ENCODE measurements around the gene ARHGAP18. TPM values are rescaled to one million over a fixed set of nuclear protein-coding genes. Genes with fewer than 3 reads are reported as not detected.

The ARHGAP18 gene
- total and polyA plus RNA-seq, 2 of the 13 experiments (the other 11 are each of a cell fraction or from before 2014, with no cell fraction given) = 58.2 to 115 TPM

- TF ChIP-seq KDM5A (IDR thresholded peaks at IDR 0.05; ENCODE audit: borderline replicate concordance, low read length) = no peak
- TF ChIP-seq GRHL1 (CRISPR knock-in tag; conservative IDR thresholded peaks at IDR 0.05) = no peak
- no peak for TF ChIP-seq KLF13 (CRISPR knock-in tag; IDR thresholded peaks at IDR 0.05)
- no peak for TF ChIP-seq TFDP1 (CRISPR knock-in tag; IDR thresholded peaks at IDR 0.05; ENCODE audit: borderline replicate concordance)
- no peak for TF ChIP-seq SAFB2 (CRISPR knock-in tag; IDR thresholded peaks at IDR 0.05; ENCODE audit: borderline replicate concordance, low read depth)
- TF ChIP-seq MED8 (CRISPR knock-in tag; IDR thresholded peaks at IDR 0.05; ENCODE audit: insufficient replicate concordance) = no peak
- TF ChIP-seq SALL2 (CRISPR knock-in tag; IDR thresholded peaks at IDR 0.05) = no peak
- TF ChIP-seq ZNF256 (CRISPR knock-in tag; conservative IDR thresholded peaks at IDR 0.05) = no peak
- TF ChIP-seq THAP11 (CRISPR knock-in tag; IDR thresholded peaks at IDR 0.05) = no peak
- no peak for TF ChIP-seq ZNF550 (CRISPR knock-in tag; IDR thresholded peaks at IDR 0.05; ENCODE audit: borderline replicate concordance)
- TF ChIP-seq ZNF530 (CRISPR knock-in tag; IDR thresholded peaks at IDR 0.05; ENCODE audit: low read depth) = no peak
- no peak for TF ChIP-seq ZNF142 (CRISPR knock-in tag; IDR thresholded peaks at IDR 0.05)
- no peak for TF ChIP-seq TEF (CRISPR knock-in tag; IDR thresholded peaks at IDR 0.05)
- no peak for TF ChIP-seq ZNF781 (CRISPR knock-in tag; IDR thresholded peaks at IDR 0.05; ENCODE audit: borderline replicate concordance, not compliant biosample characterization)
- TF ChIP-seq KLF12 (CRISPR knock-in tag; IDR thresholded peaks at IDR 0.05; ENCODE audit: borderline replicate concordance) = no peak
- TF ChIP-seq SIX4 (CRISPR knock-in tag; IDR thresholded peaks at IDR 0.05) = no peak
- no peak for TF ChIP-seq ESRRA (CRISPR knock-in tag; IDR thresholded peaks at IDR 0.05; ENCODE audit: low read depth)
- no peak for TF ChIP-seq SP5 (CRISPR knock-in tag; IDR thresholded peaks at IDR 0.05; ENCODE audit: borderline replicate concordance, low read depth)
These were observed 20.6 kb upstream of the ARHGAP18 start (continued) for GRCh38 chr6:129730477-129731165.
